HG02970 (cell line): ENCODE data around the gene OXCT1.

Experiments used
- ATAC-seq: cut with Tn5 transposase; IDR thresholded peaks from one replicate; pipeline ENCODE4 v1.9.1; 2021; ENCODE audit warnings: mild to moderate bottlenecking, moderate library complexity, moderate number of reproducible peaks; ENCODE audit not compliant: unreplicated experiment, low FRiP score

The OXCT1 gene

DNA sequence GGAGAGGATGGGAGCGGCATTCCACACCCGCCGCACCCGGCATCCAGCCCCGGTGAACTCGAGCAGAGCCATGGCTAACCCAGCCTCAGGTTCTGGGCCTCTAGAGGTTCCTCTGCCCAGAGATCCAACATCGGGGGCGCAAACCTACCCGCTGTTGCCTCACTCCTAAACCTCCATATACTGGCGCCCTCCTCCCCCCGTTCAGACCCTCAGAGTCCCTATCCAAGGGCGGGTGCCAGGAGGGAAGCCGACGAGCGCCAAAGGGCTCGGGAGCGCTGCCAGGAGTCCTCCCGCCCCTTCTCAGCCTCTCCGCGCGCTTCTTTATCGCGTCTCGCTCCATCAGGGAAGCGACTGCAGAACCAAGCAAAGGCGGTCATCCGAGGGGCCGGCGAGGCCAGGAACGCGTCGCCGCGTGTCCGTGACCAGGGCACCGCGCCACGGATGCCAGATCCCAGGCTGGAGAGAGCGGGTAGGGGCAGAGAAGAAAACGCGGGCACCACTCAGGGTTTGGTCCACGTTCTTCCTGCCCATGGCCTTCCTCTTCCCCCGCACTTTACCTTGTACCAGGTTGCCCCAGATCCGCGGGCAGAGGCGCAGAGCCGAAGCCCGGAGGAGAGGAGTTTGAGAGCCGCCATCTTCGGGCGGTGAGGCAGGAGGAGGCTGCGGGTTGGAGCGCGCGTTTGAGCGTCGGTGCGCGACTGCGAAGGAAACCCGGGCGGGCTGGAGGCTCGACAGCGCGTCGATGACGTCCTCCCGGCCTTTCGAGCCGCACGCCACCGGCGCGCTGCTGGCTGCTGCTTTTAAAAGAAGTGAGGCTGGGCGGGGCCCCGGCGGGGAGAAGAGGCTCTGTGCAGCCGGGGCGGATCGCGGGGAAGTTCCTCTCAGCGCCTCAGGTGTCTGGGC is at the start of gene OXCT1:
TSS of gene OXCT1 (minus strand) at position 702 of the 903 bp plus-strand sequence. CDS start at position 635, 67 bp downstream.
- peak; percentile 94 for ATAC-seq

DNA sequence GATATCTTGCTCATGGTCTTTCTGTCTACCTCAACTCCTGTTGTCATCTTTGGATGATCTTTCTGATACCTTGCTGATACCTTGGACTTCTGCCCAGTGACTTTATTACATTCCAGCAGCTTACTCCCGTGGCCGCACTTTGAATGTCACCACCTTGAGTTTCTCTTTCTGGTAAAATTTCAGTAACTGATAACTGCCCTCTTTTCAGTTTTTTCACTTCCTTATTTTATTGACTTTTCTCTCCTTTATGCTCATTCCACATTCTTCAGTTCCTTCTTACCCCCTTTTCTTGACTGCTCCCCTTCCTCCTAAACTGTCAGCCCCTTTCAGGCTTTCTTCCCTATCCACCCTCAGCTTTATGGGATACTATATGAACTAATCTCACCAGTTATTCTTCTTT is 47.9 kb upstream of the OXCT1 start:
- no peak for ATAC-seq

DNA sequence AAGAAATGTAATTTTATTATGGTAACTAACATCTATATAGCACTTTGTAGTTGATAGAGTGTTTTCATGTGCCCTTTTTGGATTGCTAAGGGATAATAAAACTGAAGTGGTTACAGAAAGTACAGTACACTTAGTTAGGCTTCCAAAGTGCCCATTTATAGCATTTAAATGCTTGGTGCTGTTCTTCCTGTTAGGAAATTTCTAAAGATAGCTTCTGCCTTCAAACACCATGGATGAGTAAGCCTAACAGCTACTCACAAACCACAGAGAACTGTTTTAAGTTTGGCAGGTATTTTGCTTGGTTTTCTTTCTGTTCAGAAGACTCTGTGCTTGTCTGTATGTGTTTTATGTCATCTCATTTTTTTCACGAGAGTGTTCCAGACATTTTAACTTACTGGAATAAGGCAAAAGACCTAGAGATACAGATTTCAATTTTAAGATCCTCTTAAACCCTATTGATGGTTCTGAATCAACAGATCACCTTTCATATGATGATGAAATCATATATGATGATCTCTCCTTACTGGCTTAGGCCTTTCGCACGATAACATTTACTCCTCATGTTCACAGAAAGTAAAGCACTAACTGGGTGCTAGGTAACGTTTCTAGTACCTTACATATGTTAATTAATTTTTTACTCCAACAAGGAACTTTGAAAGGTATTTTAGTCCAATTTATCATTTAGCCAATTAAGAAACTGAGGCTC is 38.3 kb upstream of the OXCT1 start:
- no peak for ATAC-seq

DNA sequence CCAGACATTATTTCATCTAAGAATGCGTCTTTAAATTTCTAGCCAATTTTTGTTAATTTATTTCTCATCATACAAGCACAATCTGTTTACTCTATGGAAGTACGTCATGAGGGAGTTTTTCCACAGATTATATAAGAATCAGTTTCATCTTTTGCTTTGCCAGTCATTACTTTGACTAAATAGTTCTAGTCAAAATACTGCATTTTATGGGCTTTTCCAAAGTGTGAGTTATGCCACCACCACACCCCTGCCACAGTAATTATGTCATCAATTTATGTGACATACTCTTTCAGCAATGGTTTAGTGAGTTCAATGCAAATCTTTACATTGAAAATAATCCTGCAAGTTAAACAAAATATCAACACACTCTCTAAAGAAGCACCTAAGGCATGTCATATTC is 35.9 kb upstream of the OXCT1 start:
- ATAC-seq = no peak

DNA sequence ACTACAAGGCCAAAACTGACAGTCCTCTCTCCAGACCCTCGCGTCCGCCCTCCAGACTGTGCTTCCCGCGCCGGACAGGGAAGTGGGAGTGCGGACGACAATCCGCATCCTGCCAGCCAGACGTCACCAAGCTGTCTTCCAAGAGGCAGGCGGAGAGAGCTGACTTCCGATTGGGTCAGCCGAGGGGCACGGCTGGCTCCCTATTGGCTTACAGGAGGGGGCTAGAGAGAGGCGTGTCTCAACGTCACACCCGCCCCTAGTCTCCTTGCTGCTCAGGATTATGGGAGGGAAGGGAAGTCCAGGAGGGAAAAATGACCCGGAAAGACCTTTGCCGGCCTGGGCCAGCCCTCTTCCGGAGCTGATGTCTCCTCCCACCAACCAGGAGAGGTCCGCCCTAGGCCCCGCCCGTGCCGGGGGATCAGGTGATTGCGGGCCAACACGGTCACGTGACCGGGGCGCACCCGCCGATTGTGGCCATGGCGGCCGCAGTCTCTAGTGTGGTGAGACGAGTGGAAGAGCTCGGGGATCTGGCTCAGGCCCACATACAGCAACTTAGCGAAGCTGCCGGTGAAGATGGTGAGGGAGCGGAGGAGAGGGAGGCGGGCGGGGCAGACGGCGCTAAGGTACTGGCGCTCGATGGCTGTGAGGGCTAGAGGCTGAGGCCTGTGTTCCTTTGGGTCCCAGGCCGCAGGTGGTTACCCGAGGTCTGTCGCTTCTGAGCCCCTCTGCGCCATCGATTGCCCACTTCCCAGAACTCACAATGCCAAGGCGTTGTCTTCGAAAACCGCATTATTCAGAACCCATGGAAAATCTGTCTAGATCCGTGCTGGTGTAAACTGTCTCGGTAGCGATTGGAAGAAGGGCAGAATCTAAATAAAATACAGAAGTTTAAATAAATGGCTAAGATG is 33.9 kb upstream of the OXCT1 start, which contains the start of gene RIMOC1:
TSS of gene RIMOC1 (plus strand) at position 453 of the 908 bp plus-strand sequence. CDS start at position 477, 24 bp downstream.
- peak; percentile 98 for ATAC-seq

DNA sequence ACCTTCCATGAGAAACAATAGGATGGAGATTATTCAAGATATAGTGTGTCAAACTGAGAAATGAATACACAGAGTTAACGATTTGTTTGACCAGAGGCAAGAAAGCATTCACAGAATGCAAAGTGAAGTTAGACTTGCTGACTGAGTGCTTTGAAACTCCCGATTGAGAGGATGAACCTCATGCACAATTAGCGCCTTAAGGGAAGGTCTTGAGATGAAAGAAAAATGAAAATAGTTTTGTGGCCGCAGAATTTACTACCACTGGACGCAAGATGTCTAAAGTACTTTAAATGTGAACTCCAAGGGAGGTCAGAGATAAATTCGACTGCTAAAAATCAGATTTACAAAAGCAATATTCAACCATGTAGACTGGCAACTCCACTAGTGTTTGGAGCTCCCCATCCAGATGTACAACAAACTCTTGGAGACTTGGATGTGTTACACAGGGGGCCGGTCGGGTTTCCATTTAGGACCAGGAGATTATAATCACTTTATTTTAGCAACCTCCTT is 33.2 kb upstream of the OXCT1 start:
- no peak for ATAC-seq

DNA sequence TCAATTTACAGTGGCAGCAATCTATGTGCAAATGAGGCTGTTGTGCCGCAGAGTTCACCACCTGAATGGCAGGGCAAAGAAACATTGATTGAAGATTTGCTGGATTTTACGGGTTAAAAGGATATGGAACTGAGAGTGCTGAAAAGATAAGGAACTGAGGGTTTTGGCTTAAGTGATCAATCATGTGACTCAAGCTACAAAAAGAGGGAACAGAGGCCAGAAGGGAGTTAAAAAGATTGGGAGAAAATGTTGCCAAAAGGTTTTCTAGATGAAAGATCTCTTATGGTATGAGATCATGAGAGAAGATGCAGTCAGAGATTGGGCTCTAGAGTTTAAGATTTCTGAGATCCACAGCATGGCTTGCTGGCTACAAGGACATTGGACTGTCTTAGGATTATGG is 26.0 kb upstream of the OXCT1 start:
- ATAC-seq = no peak

DNA sequence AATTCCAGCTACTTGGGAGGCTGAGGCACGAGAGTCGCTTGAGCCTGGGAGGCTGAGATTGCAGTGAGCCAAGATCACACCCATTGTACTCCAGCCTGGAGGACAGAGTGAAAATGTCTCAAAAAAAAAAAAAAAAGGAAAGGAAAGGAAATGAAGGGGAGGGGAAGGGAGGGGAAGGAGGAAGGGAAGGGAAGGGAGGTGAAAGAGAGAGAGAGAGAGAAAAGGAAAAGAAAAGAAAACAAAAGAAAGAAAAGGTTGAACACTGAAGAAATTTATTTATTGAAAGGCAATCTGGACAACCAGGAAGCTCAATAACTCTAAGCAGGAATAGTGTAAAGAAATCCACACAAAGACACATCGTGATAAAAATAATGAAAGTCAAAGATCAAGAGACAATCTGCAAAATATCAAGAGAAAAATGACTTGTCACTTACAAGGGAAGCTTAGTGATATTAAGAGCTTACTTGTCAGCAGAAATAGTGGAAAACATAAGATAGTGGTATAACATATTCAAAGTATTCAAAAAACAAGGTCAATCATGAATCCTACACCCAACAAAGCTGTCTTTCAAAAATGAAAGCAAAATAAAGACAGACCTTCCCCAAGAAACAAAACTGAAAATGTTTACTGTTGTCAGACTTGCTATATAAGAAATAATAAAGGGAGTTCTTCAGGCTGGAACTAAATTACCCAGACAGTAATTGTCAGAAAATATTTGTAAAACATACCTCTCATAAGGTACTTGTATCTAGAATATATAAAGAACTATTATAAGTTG is 23.0 kb upstream of the OXCT1 start:
- no peak for ATAC-seq

DNA sequence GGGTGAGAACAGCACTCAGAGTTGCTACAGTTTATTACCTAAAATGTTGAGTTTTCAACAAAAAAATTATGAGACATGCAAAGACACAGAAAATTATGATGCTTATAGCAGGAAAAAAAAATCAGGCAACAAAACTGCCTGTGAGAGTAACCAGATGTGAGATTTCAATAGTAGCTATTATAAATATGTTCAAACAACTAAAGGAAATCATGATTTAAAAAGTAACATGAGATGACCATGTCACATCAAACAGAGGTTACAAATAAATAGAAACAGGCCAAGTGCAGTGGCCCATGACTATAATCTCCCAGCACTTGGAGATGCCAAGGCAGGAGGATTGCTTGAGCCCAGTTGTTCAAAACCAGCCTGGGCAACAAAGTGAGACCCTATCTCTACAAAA is 21.8 kb upstream of the OXCT1 start:
- ATAC-seq = no peak

DNA sequence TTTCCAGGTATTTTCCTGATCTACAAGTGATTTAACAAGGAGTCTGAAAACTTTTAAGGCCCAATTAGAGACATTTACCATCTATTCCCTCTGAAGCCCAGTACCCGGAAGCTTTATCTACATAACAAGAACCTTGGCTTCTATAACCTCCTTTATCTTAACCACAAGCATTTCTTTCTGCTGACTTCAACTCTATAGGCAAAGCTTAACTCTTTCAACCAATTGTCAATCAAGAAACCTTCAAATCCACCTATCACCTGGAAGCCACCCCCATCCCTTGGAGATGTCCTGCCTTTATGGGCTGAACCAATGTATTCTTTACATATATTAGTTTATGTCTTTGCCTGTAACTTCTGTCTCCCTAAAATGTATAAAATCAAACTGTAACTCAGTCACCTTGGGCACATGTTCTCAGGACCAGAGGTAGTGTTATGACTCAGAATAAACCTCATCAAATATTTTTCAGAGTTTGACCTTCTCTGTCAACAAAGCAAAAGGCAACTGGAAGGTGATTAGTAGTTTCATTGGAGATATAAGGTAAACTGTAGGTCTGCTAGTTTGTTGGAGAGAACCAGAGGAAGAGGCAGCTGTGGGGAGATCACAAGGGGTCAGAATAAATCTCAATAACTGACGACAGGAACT is 21.0 kb upstream of the OXCT1 start:
- peak; percentile 53 for ATAC-seq

DNA sequence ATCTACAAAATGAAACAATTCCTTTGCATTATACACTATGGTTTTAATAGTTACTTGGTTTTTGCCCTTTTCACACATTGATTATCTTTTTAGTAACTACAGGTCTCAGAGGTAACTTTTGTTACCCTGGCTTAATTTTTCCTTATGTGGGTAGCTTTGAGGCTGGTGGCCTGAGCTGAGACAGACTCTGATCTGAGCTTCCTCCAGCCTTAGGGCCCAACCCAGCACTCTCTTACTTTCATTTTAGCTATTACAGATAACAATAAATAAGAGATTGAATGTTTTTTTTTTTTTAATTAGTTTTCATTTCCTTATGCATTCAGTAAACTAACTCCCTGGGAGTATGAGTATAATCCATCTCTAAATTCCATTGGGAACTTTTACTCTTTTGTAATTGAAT is 15.1 kb upstream of the OXCT1 start:
- no peak for ATAC-seq

DNA sequence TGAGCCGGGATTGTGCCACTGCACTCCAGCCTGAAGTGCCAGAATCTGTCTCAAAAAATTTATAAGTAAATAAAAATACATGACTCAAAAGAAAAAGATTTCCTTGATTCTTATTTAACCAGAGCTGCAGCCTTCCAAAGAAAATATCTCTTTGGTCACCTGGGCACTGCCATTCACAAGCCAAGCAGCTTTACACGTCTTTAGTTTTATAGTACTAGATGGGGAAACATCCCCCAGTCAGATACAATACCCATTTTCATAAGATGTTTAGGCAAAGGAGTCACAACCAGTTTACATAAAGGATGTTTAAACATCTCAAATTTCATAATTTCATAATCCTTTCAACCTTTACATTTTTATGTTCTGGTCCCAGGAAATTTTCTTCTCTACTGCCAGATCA is 13.7 kb upstream of the OXCT1 start:
- ATAC-seq = no peak

DNA sequence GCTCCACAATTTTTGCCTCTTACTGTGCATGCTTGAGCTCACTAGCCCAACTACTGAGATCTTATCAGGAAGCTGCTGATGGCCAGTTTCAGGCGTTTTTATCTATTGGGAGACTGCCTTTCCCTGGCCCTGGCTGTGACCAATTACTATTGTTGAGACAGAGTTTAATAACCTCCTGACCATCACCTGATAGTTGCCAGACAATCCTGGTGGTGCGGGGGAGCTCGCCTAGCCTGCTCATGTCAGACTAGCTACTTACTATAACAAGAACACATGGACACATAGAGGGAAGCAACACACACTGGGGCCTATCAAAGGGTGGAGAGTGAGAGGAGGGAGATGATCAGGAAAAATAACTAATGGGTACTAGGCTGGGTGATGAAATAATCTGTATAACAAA is 13.0 kb upstream of the OXCT1 start:
- no peak for ATAC-seq

DNA sequence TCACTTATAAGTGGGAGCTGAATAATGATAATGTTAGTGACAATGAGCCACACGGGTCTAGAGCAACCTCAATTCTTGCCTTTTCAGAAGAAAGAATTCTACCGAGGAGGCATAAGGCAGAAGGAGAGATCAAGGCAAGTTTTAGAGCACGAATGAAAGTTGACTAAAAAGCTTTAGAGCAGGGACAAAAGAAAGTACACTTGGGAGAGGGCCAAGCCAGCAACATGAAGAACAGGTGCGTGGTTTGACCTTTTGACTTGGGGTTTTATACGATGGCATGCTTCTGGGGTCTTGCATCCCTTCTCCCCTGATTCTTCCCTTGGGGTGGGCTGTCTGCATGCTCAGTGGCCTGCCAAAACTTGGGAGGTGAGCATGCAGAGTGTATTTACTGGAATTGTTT is 12.5 kb upstream of the OXCT1 start:
- no peak for ATAC-seq

DNA sequence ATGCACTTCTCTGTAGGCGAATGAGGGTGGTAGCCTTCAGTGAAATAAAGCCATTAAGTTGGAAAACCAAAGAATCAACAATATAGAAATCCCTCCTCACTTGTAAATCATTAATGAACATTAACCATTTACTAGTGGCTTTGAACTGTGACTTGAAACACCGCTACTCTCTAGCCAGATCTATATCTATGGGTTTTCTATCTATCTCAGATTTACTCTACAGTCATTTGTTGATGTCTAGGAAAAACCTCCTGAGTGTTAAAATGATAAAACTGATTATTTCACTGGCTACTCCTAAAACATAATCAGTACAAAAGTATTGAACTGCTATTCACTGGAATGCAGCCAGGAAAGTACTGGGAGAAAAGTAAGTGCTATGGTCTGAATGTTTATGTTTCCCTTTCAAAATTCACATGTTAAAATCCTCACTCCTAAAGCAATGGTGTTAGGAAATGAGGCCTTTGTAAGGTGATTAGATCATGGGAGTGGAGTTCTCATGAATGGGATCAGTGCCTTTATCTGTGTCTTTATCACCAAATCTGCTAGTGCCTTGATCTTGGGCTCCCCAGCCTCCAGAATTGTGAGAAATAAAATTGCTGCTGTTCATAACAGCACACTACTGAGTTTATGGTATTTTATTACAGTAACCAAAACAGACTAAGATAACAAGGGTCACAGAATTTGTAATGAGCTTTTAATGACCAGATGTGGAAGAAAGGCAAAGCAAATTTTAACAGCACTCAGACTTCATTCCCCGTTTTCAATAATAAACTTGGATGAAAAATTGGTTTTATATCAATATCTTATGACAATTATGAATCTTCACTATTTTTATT is 8.6 kb upstream of the OXCT1 start:
- ATAC-seq = peak; percentile 54

DNA sequence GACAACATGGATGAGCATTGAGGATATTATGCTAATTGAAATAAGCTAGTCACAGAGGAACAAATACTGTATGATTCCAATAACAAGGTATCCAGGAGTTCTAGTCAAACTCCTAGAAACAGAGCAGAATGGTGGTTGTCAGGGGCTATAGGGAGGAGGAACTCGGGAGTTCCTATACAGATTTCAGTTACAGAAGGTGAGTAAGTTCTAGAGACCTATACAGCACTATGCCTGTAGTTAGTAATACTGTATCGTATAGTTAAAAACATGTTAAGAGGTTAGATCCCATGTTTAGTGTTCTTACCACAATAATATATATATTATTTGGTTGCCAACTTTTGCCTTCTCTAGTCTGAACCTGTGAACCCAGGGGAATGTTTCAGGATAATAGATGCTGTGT is 7.9 kb upstream of the OXCT1 start:
- peak; percentile 25 for ATAC-seq

DNA sequence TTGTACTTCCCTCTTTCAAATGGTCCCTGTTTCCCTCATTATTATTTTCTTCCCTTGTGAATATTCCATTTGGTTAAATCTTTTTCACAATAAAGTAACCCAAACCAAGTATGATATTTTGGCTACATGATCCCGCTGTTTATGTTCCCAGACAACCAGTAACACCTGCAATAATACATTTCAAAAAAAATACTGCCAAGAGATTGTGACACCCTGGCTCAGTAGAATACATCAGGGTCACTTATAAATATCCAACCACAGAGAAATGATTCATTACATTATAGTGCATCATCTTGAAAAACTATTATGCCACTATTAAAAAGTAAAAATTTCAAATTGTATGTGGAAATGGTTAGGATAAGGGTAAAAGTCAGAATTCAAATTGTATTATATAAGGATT is 7.2 kb upstream of the OXCT1 start:
- no peak for ATAC-seq

DNA sequence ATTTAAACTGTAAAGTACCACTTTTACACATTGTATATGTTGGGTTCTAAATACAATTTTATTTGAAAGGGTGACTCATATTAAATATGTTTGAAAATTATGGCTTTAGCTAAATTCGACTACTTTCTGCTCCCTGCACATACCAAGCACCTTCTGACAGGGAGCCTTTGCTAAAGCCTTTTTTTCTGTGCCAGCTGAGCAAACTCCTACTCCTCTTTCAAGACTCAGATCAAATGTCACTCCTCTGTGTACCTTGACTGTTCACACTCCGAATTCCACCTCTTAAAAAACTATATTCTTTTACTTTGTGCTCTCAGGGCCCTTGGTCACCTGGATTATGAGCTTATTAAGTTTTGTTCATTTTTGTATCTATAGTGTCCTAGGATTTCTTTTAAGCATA is 6.5 kb upstream of the OXCT1 start:
- ATAC-seq = no peak
